Activated T-cell treated with anti-CD3 and anti-CD28 coated beads, Interleukin-2, amount 50 U/mL, for 4 hours (primary cell): ENCODE data around the gene PHF24. TPM values are rescaled to one million over a fixed set of nuclear protein-coding genes. Genes with fewer than 3 reads are reported as not detected.
"Not testable (repeated sequence)": the region's sequence is repeated elsewhere in the genome, so short reads cannot be mapped to it uniquely, and the experiment has no call there.

Source experiments
- ATAC-seq, 2 donors: fragments of 200-7000 bp; cut with Tn5 transposase; one replicate each; pipeline ENCODE4 v1.10.0; 2021
- DNase-seq: peaks from one replicate; pipeline ENCODE4 v3.0.0-alpha.2; 2020
- H3K27me3 Mint-ChIP-seq: one replicate; pipeline ENCODE4 v1.8.0; 2021; ENCODE audit warnings: low read depth, mixed read lengths
- H3K36me3 Mint-ChIP-seq: one replicate; pipeline ENCODE4 v1.8.0; 2022; ENCODE audit warnings: mixed read lengths; ENCODE audit not compliant: insufficient read depth
- H3K4me1 Mint-ChIP-seq: one replicate; pipeline ENCODE4 v1.8.0; 2021; ENCODE audit warnings: low read depth, mixed read lengths
- H3K4me3 Mint-ChIP-seq: one replicate; pipeline ENCODE4 v1.8.0; 2021; ENCODE audit warnings: mild to moderate bottlenecking, moderate library complexity, mixed read lengths
- H3K9me3 Mint-ChIP-seq: one replicate; pipeline ENCODE4 v1.8.0; 2021; ENCODE audit warnings: mixed read lengths
- total RNA-seq, 3 donors: library from RNA; stranded (reverse); gene quantifications; one replicate each; pipeline ENCODE4 v1.2.1, GENCODE V29; 2021

PHF24 gene
- total RNA-seq: under 1 TPM in 2 of 3 donors, not detected in 1; 0.08 to 0.55 TPM

DNA sequence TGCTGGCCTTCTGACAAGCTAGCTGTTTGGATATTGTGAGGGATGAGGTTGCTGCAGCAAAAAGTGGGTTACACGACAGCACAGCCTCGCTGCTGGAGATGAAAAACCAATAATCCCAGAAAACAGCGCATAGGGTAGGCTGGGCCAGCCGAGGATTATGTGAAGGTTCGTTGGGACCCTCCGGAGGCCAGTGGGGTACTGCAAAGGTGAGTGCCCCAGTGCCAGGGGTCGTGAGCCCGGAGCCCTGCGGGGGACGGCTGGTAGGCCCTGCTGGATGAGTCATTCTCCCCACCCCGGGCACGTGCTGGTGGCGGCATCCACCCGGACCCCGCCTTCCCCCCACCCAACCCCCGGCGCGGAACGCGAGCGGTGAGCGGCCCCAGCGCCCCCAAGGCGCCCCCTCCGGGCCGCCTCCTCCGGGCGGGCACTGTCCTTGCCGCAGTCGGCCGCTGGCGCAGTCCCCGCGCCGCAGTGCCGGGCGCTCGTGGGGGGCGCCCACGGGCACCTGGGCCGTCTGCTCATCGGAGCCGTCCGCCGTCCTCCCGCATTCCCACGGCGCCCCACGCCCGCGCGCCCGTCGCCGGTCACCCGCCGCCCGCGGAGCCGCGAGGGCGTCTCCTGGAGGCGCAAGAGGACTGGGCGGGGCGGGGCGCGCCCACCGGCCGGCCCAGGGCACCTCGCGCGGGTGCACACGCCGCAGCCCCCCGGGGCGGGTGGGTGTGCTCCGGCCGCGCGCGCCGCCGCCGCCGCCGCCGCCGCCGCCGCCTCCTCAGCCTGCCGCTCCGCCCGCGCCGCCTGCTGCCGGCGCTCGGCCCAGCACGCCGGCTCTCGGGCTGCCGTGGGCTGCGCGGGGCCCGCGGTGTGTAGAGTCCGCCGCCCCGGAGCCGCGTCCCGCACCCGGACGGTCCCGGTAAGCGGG lies at the start of gene PHF24:
Gene PHF24 (plus strand): TSS at position 794 of the 919 bp plus-strand sequence. CDS start 13,014 bp downstream, outside the sequence.
- H3K27me3 Mint-ChIP-seq: peaks cover 70% of the 10 kb centered on the region
- ATAC-seq (peak; percentile 74 to 75), DNase-seq (peak; percentile 30)
- H3K9me3 Mint-ChIP-seq: no peaks in the 10 kb centered on the region
- peak within 1 kb of the TSS; percentile 59 for H3K4me3 Mint-ChIP-seq
- H3K4me1 Mint-ChIP-seq: peaks cover 18% of the 10 kb centered on the region
- H3K36me3 Mint-ChIP-seq: no peaks in the 10 kb centered on the region

DNA sequence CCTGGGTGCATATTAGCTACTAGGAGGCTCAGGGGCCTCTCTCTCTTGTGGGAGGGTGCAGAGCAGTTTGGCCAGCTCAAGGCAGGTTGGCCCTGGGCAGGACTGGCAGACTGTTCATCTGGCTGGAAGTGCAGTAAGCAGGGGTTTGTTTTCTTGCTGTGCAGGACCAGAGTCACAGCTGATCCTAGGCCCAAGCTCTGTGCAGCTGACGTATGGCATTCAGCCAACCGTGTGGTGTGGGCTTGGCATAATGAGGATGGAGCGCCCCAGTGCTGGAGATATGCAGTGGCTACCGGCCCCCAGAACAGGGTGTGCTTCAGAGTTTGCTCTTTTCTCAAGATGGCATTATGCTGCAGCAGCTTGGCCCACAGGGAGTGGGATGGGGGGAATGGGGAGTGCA lies 31.0 kb upstream of the PHF24 start:
- Mint-ChIP-seq H3K27me3 (peaks cover 21% of the 10 kb centered on the region), H3K9me3 (peaks cover 19% of the 10 kb centered on the region), H3K4me1 (peaks cover 15% of the 10 kb centered on the region), H3K36me3 (peaks cover 5% of the 10 kb centered on the region), H3K4me3 (no peak overlapping the region)
- DNase-seq (no peak), ATAC-seq (no peak)

DNA sequence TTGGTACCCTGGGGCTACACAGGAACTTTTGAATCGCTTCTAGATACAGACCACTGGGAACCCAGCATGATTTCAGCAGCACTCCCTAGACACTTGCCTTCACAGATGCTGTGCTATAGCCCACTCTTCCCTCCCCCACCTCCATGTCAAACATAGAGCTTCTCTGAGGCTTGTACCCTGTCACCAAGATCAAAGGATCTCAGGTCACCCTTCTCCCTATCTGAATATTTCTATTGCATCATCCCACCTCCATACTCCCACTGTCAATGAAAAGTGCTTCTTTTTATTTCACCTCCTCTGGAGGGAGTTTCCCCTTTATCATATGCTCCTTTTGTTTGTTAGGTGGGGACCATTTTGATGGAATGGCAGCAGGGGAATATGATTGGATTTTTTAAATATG lies 29.2 kb upstream of the PHF24 start:
- ATAC-seq (peak; percentile 52 to 58), DNase-seq (no peak)
- H3K4me3 Mint-ChIP-seq: no peak overlapping the region
- peaks cover 5% of the 10 kb centered on the region for H3K36me3 Mint-ChIP-seq
- H3K27me3 Mint-ChIP-seq: peaks cover 20% of the 10 kb centered on the region
- peaks cover 19% of the 10 kb centered on the region for H3K9me3 Mint-ChIP-seq
- H3K4me1 Mint-ChIP-seq: peaks cover 15% of the 10 kb centered on the region

DNA sequence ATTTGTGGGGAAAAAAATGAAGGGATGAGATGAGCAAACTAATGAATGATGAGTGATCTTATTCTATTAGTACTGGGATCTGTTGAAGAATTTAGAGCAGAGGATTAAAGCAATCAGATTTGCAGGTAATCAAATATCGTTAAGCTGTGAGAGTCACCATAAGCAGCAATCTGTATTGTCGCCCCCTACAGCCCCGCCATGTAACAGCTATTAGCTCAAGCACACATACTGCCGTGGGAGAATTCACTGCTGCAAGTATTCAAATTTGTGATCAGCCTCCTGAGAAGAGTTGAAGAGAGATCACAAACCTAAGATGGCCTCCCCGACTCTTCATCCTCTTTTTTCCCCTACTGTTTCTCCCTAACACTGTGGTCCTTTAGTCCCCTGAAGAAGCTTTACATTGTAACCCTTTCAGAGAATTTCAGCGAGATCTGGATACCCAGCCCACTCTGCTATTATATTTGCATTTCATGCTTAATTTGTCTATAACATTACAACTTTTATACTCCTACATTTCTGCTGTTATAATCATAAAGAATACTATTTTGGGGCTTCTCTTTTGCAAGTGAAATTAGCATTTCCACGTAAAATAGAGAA lies 28.5 kb upstream of the PHF24 start:
- H3K4me1 Mint-ChIP-seq: peaks cover 15% of the 10 kb centered on the region
- peaks cover 14% of the 10 kb centered on the region for H3K9me3 Mint-ChIP-seq
- DNase-seq (peak; percentile 12), ATAC-seq (peak; percentile 53 to 71)
- peaks cover 22% of the 10 kb centered on the region for H3K27me3 Mint-ChIP-seq
- H3K36me3 Mint-ChIP-seq: peaks cover 5% of the 10 kb centered on the region
- H3K4me3 Mint-ChIP-seq: no peak overlapping the region

DNA sequence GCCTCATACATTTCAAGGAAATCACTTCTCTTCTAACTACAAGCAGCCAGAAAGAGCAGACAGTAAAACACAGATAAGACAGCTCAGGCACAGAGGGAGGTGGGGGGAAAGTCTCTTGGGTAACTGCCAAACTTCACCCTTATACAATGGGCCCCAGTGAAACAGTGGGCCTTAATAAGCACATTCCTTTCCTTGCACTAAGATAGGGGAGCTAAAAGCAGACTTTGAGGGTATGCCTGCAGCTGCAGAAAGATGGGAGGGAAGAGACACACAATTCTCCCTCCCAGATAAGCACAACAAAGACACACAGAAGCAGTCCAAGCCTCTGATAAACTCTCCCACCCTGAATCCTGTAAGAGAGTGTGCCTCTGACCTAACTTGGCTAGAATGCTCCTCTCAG lies 18.1 kb upstream of the PHF24 start:
- H3K36me3 Mint-ChIP-seq, H3K4me1 Mint-ChIP-seq, H3K9me3 Mint-ChIP-seq, ATAC-seq, H3K4me3 Mint-ChIP-seq, DNase-seq: not testable (repeated sequence)
- peaks cover 14% of the 10 kb centered on the region for H3K27me3 Mint-ChIP-seq

DNA sequence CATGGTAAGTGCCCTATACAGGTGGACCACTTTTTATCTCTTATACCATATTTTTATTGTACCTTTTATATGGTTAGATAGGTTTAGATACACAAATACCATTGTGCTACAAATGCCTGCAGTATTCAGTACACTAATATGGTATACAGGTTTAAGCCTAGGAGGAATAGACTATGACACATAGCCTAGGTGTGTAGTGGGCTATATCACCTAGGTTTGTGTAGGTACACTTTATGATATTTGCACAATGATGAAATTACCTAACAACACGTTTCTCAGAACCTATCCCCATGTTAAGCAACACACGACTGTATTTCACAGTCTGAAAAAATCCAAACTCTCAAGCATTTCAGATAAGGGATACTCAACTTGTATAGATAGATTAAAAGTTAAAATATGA lies 9.6 kb upstream of the PHF24 start:
- no peak for ATAC-seq
- H3K4me3 Mint-ChIP-seq: no peak overlapping the region
- DNase-seq: no peak
- H3K4me1 Mint-ChIP-seq: no peaks in the 10 kb centered on the region
- H3K27me3 Mint-ChIP-seq: peaks cover 20% of the 10 kb centered on the region
- H3K36me3 Mint-ChIP-seq: no peaks in the 10 kb centered on the region
- no peaks in the 10 kb centered on the region for H3K9me3 Mint-ChIP-seq

DNA sequence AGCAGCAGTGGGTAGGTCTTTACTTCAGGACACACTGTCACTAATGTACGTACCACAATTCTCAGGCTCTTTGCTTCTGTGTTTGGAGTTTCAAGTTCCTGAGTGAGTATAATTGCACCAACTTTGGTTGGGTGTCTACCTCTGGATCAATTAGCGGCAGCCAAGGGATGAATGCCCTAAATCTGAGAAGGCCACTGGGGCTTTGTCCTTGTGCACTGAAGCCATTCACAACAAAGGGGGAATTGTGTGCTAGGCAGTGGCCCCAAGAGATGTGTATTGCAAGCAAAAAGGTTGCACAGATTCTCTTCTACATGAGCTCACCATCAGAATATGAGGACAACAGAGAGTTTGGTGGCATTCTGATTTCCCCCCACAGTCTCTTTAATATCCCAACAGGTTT lies 3.9 kb upstream of the PHF24 start:
- peaks cover 50% of the 10 kb centered on the region for H3K27me3 Mint-ChIP-seq
- H3K36me3 Mint-ChIP-seq: no peaks in the 10 kb centered on the region
- no peak for ATAC-seq
- DNase-seq: no peak
- H3K4me1 Mint-ChIP-seq: peaks cover 2% of the 10 kb centered on the region
- no peaks in the 10 kb centered on the region for H3K9me3 Mint-ChIP-seq
- no peak overlapping the region for H3K4me3 Mint-ChIP-seq

DNA sequence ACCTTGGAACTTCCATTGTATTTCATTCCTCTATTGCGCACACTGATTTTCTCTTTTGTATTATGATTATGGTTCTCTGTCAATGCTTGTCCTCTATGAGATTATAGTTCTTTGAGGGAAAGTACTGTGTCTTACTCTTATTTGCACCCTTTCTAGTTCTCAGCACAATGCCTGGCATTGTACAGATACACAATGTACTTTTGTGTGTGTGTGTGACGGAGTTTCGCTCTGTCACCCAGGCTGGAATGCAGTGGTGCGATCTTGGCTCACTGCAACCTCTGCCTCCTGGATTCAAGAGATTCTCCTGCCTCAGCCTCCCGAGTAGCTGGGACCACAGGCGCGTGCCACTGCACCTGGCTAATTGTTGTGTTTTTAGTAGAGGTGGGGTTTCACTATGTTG lies 2.0 kb upstream of the PHF24 start:
- H3K4me1 Mint-ChIP-seq, H3K4me3 Mint-ChIP-seq, H3K9me3 Mint-ChIP-seq, DNase-seq, ATAC-seq, H3K36me3 Mint-ChIP-seq: not testable (repeated sequence)
- peaks cover 57% of the 10 kb centered on the region for H3K27me3 Mint-ChIP-seq

DNA sequence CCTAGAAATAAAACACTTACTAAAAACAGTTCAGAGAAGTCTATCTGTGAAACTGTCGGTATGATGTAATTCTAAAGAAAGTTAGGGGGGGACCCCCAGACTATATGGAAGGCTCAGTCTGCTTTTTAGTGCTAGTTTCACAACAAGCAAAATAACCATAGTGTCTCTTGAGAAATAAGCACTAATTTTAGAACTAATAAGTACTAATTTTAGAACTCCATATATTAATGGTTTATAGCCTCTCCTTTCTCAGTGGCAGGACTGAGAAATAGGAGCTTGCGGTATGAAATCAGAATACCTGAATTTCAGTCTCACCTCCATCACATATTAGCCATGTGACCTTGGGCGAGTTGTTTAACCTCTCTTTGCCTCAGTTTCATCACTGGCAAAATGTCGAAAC lies 1.4 kb upstream of the PHF24 start:
- no peak for DNase-seq
- H3K4me1 Mint-ChIP-seq: peaks cover 11% of the 10 kb centered on the region
- no peak overlapping the region for H3K4me3 Mint-ChIP-seq
- H3K9me3 Mint-ChIP-seq: no peaks in the 10 kb centered on the region
- peaks cover 61% of the 10 kb centered on the region for H3K27me3 Mint-ChIP-seq
- ATAC-seq: no peak
- H3K36me3 Mint-ChIP-seq: no peaks in the 10 kb centered on the region

DNA sequence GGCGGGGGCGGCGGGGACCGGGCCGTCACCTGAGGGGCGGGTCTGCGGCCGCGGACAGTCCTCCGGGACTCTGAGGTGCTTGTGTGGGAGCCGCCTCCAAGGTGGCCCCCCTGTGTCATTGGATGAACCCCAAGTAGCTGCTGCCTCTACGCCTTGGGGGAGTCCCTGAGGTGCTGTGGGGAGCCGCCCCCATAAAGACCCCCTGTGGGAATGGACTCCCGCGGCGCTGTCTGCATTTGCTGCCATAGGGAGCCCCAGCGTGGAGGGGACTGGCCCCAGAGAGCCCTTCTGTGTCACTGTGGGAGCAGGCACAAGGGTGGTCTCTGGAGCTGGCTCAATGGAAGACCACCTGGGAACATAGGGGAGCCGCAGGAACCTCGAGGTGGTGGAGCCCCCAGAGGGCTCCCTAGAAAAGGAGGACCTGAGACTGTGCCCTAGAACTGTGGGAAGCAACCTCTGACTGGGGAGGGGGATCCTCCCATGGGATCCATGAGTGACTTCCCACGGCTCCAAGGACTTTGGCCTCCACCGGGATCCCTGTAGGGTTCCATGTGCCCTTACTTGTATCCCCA lies 412 bp downstream of the PHF24 start:
- H3K4me3 Mint-ChIP-seq: peak overlapping the region; percentile 53
- peaks cover 18% of the 10 kb centered on the region for H3K4me1 Mint-ChIP-seq
- H3K27me3 Mint-ChIP-seq: peaks cover 68% of the 10 kb centered on the region
- H3K9me3 Mint-ChIP-seq: no peaks in the 10 kb centered on the region
- ATAC-seq (no peak), DNase-seq (no peak)
- H3K36me3 Mint-ChIP-seq: no peaks in the 10 kb centered on the region

DNA sequence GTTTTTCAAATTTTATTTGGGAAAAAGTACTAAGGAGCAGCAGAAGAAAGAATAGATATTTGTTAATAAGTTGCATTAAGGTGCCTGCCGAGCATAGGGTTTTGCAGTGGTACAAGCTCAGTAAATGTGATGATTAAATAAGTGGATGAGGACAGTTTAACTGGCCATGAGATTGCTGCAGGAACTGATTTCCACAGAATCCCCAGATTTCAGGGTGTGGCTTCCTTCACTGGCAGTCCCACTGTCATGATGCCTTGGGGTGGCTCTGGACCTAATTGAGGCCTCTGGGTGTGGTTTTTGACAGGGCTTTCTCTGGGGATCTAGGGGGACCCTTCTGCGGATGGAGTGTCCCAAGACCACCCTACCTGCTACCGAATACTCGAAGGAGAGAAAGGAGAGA lies 1.4 kb downstream of the PHF24 start:
- DNase-seq: no peak
- Mint-ChIP-seq H3K27me3 (peaks cover 67% of the 10 kb centered on the region), H3K36me3 (no peaks in the 10 kb centered on the region), H3K9me3 (no peaks in the 10 kb centered on the region), H3K4me1 (peaks cover 18% of the 10 kb centered on the region), H3K4me3 (no peak overlapping the region)
- no peak for ATAC-seq

DNA sequence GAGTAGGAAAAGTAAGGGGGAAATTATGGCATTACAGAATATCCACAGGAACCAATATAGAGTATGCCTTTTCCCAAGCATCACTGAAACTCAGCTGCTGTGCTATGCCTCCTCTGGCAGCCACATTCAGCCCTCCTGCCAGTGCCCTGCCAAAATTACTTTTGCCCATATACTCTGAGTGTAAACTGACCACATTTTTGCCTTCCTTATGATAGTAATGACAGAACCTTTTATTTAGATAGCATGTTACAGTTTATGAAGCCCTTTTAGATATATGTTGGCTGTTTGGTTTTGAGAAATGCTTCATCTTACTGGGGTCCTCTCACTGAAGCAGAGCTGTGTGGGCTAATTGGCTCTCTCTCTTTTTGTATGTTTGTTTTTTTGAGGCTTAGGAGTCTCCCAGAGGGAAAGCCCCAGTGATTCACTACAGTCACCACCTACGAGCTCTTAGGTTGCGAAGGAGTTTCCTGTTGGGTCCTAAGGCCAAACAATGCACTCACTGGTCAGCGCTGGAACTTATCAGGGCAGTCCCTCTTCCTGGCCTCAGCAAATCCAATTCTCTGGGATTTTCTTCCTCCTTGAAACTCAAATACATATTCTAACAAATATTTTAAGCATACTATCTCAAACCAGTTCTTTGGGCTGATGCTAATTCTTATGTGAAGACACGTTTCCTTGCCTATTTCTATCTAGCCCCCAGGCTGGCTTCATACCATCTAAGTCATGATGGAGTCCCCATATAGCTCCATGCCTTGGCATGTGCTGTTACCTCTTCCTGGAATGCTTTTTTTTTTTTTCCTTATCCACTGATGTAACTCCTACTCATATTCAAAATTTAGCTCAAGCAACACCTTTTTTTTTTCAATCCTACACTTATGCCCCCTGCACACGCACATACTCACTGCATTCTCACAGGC lies 3.7 kb downstream of the PHF24 start:
- DNase-seq: no peak
- H3K4me1 Mint-ChIP-seq: peaks cover 18% of the 10 kb centered on the region
- H3K36me3 Mint-ChIP-seq: no peaks in the 10 kb centered on the region
- ATAC-seq: peak; percentile 73 to 75
- no peaks in the 10 kb centered on the region for H3K9me3 Mint-ChIP-seq
- H3K4me3 Mint-ChIP-seq: no peak overlapping the region
- peaks cover 65% of the 10 kb centered on the region for H3K27me3 Mint-ChIP-seq

DNA sequence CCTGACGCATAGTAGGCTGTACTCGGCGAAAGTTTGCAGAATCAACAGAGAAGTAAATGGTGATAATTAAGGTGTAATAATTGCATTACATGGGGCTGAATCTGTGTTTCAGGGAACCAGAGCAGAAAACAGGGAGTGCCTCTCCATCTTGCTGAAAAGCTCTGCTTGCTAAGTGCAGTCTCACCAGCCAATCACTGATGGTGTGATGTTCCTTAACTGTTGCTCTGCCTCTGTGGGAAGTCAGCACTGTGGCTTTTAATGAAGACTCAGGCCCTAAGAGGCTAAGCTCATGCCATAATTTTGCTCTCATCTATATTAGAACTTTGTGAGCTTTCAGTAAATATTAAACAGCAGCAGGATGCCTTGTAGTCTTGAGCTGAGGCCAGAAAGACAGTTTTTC lies 4.5 kb downstream of the PHF24 start:
- no peak for ATAC-seq
- H3K36me3 Mint-ChIP-seq: no peaks in the 10 kb centered on the region
- H3K4me1 Mint-ChIP-seq: peaks cover 16% of the 10 kb centered on the region
- DNase-seq: no peak
- peaks cover 63% of the 10 kb centered on the region for H3K27me3 Mint-ChIP-seq
- no peaks in the 10 kb centered on the region for H3K9me3 Mint-ChIP-seq
- H3K4me3 Mint-ChIP-seq: no peak overlapping the region

DNA sequence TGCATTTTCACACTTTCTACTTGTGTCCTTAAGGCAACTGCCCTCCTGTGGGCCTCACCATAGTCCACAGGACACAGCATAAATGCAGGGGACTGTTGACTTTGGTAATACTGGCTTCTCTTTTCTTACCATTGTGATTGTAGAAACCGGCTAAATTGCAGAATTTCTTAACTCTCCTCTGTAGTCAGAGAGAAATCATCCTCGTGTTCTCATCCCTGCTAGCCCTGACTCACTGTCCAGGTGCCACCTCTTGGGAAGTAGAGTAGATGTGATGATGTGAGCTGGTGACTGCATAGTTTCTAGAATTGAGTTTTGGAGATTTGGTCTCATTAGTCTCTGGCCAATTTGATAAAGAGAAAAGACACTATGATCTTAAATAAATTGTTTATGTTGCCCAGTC lies 5.5 kb downstream of the PHF24 start:
- DNase-seq: no peak
- Mint-ChIP-seq H3K4me3 (no peak overlapping the region), H3K27me3 (peaks cover 64% of the 10 kb centered on the region), H3K36me3 (no peaks in the 10 kb centered on the region), H3K9me3 (no peaks in the 10 kb centered on the region), H3K4me1 (peaks cover 16% of the 10 kb centered on the region)
- no peak for ATAC-seq
